Hematopoietic multipotent progenitor cell treated with erythropoietin and hydrocortisone succinate and interleukin-3 and kit ligand, for 15 days (in vitro differentiated cells): Measurements from ENCODE around the gene ZNFX1.
"Not testable (repeated sequence)": the region's sequence is repeated elsewhere in the genome, so short reads cannot be mapped to it uniquely, and the experiment has no call there.

Source experiments
- DNase-seq: peaks from one replicate; pipeline ENCODE4 v3.0.0-alpha.2; 2015; ENCODE audit warnings: low spot score

The ZNFX1 gene

DNA sequence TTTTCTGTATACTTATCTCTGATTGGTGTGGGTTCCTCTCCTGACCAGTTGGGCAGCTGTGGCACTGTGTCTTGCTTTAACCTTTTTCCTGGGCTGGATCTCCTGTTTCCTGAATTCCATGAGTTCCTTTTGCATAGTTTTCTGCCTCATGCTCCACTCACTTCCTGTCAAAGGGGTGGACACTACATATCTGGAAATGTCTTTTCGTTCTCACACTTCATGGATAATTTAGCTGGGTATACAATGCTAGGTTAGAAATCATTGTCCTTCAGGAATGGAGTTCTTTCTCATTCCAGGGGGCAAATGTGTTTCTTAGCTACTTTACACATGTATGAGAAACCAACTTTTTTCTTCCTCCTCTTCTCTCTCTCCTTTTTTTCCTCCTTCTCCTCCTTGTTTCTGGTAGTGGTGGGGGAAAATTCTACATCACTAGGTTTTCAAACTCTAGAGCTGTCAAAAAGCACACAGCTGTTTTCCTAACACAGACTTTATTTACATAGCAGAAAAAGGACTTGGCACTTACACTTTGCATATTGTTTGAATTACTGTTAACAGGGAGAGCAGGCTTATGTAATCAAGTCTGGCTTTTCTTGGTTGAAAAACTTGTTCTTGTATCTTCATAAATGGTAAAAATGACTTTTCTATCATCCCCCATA lies 67.6 kb downstream of the ZNFX1 start:
- no peak for DNase-seq

GRCh38 chr20:49207076-49207475 lies 70.8 kb downstream of the ZNFX1 start:
- no peak for DNase-seq

DNA sequence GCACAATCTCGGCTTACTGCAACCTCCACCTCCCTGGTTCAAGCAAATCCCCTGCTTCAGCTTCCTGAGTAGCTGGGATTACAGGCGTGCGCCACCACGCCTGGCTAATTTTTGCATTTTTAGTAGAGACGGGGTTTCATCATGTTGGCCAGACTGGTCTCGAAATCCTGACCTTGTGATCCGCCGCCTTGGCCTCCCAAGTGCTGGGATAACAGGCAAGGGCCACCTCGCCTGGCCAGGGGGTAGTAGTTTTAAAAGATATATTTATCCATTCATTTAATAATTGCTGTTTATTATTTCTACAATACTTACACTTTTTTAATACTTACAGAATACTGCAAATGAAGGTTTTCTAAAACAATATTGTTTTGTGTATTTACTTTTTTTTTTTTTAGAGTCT lies 74.1 kb downstream of the ZNFX1 start:
- no peak for DNase-seq

- DNase-seq: no peak
Observed at GRCh38 chr20:49203011-49203410, 74.8 kb downstream of the ZNFX1 start.

DNA sequence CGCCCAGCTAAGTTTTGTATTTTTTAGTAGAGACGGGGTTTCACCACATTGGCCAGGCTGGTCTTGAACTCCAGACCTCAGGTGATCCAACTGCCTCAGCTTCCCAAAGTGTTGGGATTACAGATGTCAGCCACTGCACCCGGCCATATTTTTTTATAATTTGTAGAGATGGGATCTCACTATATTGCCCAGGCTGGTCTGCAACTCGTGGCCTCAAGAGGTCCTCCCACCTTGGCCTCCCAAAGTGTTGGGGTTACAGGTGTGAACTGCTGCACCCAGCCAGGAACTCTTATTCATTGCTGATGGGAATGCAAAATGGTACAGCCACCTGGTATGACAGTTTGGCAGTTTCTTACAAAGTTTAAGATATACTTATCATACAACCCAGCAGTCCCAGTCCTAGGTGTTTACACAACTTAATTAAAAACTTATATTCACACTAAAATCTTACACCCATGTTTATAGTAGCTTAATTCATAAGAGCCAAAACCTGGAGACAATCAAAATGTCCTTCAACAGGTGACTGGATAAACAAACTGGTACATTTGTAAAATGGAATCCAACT lies 78.0 kb downstream of the ZNFX1 start:
- DNase-seq: no peak

GRCh38 chr20:49192944-49193518 lies 84.8 kb downstream of the ZNFX1 start:
- DNase-seq: not testable (repeated sequence)
